Measurements from ENCODE around the gene GRIN2A.

Gene GRIN2A

GRCh38 chr16:10110552-10110951, 71.7 kb downstream of the GRIN2A start:
- ChIA-PET POLR2A (no interaction called here), CTCF (no interaction called here)
- H3K9me3 ChIP-seq (ENCODE audit: control extremely low read depth in 1 of 5, control insufficient read depth in 4 of 5, insufficient read depth in 2 of 5, low read depth in 1 of 5, low read length in 4 of 5): peaks cover 0 to 1% (median 0%) of the 10 kb centered on the region in 5 experiments
- H3K4me1 ChIP-seq (ENCODE audit: control extremely low read depth in 1 of 4, control insufficient read depth in 4 of 4, insufficient read depth in 4 of 4, low read length in 3 of 4): no peaks in the 10 kb centered on the region
- peaks cover 0 to 2% (median 0%) of the 10 kb centered on the region in 5 experiments for H3K27me3 ChIP-seq (replicated peaks in 2 of 5; ENCODE audit: control insufficient read depth in 4 of 5, insufficient read depth in 5 of 5, low read length in 4 of 5)
- WGBS (ENCODE audit: insufficient coverage): no CpG with 5 or more reads among the region's 4 CpGs
- no peak overlapping the region for H3K27ac ChIP-seq (ENCODE audit: insufficient read depth in 1 of 2, low read depth in 1 of 2, low read length in 2 of 2, poor library complexity in 1 of 2, severe bottlenecking in 2 of 2)
- no peak overlapping the region for H3K4me3 ChIP-seq (ENCODE audit: control insufficient read depth in 1 of 7, extremely low read depth in 1 of 7, insufficient read depth in 4 of 7, low read depth in 2 of 7, low read length in 6 of 7)
- DNase-seq: no peak
- H3K36me3 ChIP-seq (ENCODE audit: control insufficient read depth in 4 of 4, insufficient read depth in 4 of 4, low read length in 3 of 4): no peaks in the 10 kb centered on the region

- no peak overlapping the region for H3K27ac ChIP-seq (ENCODE audit: insufficient read depth in 1 of 2, low read depth in 1 of 2, low read length in 2 of 2, poor library complexity in 1 of 2, severe bottlenecking in 2 of 2)
- CTCF ChIA-PET: no interaction called here
These were observed 75.1 kb downstream of the GRIN2A start for GRCh38 chr16:10107081-10107480.

GRCh38 chr16:10103700-10104099, 78.5 kb downstream of the GRIN2A start:
- no peak overlapping the region for H3K27ac ChIP-seq (ENCODE audit: insufficient read depth in 1 of 2, low read depth in 1 of 2, low read length in 2 of 2, poor library complexity in 1 of 2, severe bottlenecking in 2 of 2)
- peaks cover 0 to 2% (median 0%) of the 10 kb centered on the region in 5 experiments for H3K27me3 ChIP-seq (replicated peaks in 2 of 5; ENCODE audit: control insufficient read depth in 4 of 5, insufficient read depth in 5 of 5, low read length in 4 of 5)
- H3K4me3 ChIP-seq (ENCODE audit: control insufficient read depth in 1 of 7, extremely low read depth in 1 of 7, insufficient read depth in 4 of 7, low read depth in 2 of 7, low read length in 6 of 7): no peak overlapping the region
- no peak for DNase-seq
- ChIA-PET CTCF (no interaction called here), POLR2A (no interaction called here)
- H3K36me3 ChIP-seq (ENCODE audit: control insufficient read depth in 4 of 4, insufficient read depth in 4 of 4, low read length in 3 of 4): no peaks in the 10 kb centered on the region
- WGBS (ENCODE audit: insufficient coverage): no CpG with 5 or more reads among the region's 1 CpG
- H3K9me3 ChIP-seq (ENCODE audit: control extremely low read depth in 1 of 5, control insufficient read depth in 4 of 5, insufficient read depth in 2 of 5, low read depth in 1 of 5, low read length in 4 of 5): peaks cover 0 to 1% (median 0%) of the 10 kb centered on the region in 5 experiments
- H3K4me1 ChIP-seq (ENCODE audit: control extremely low read depth in 1 of 4, control insufficient read depth in 4 of 4, insufficient read depth in 4 of 4, low read length in 3 of 4): no peaks in the 10 kb centered on the region

More at GRCh38 chr16:10107081-10107480, 75.1 kb downstream of the GRIN2A start:
- H3K27me3 ChIP-seq (replicated peaks in 2 of 5; ENCODE audit: control insufficient read depth in 4 of 5, insufficient read depth in 5 of 5, low read length in 4 of 5): peaks cover 0 to 2% (median 0%) of the 10 kb centered on the region in 5 experiments
- H3K4me3 ChIP-seq (ENCODE audit: control insufficient read depth in 1 of 7, extremely low read depth in 1 of 7, insufficient read depth in 4 of 7, low read depth in 2 of 7, low read length in 6 of 7): no peak overlapping the region
- WGBS (ENCODE audit: insufficient coverage): no CpG with 5 or more reads among the region's 1 CpG
- H3K4me1 ChIP-seq (ENCODE audit: control extremely low read depth in 1 of 4, control insufficient read depth in 4 of 4, insufficient read depth in 4 of 4, low read length in 3 of 4): no peaks in the 10 kb centered on the region
- peaks cover 0 to 1% (median 0%) of the 10 kb centered on the region in 5 experiments for H3K9me3 ChIP-seq (ENCODE audit: control extremely low read depth in 1 of 5, control insufficient read depth in 4 of 5, insufficient read depth in 2 of 5, low read depth in 1 of 5, low read length in 4 of 5)
- POLR2A ChIA-PET: no interaction called here
- H3K36me3 ChIP-seq (ENCODE audit: control insufficient read depth in 4 of 4, insufficient read depth in 4 of 4, low read length in 3 of 4): no peaks in the 10 kb centered on the region
- no peak for DNase-seq

- no peaks in the 10 kb centered on the region for H3K4me1 ChIP-seq (ENCODE audit: control extremely low read depth in 1 of 4, control insufficient read depth in 4 of 4, insufficient read depth in 4 of 4, low read length in 3 of 4)
- no peak for DNase-seq
- ChIA-PET POLR2A (no interaction called here), CTCF (no interaction called here)
- peaks cover 0 to 1% (median 0%) of the 10 kb centered on the region in 5 experiments for H3K9me3 ChIP-seq (ENCODE audit: control extremely low read depth in 1 of 5, control insufficient read depth in 4 of 5, insufficient read depth in 2 of 5, low read depth in 1 of 5, low read length in 4 of 5)
- H3K36me3 ChIP-seq (ENCODE audit: control insufficient read depth in 4 of 4, insufficient read depth in 4 of 4, low read length in 3 of 4): no peaks in the 10 kb centered on the region
- peaks cover 0 to 2% (median 0%) of the 10 kb centered on the region in 5 experiments for H3K27me3 ChIP-seq (replicated peaks in 2 of 5; ENCODE audit: control insufficient read depth in 4 of 5, insufficient read depth in 5 of 5, low read length in 4 of 5)
- H3K4me3 ChIP-seq (ENCODE audit: control insufficient read depth in 1 of 7, extremely low read depth in 1 of 7, insufficient read depth in 4 of 7, low read depth in 2 of 7, low read length in 6 of 7): no peak overlapping the region
- H3K27ac ChIP-seq (ENCODE audit: insufficient read depth in 1 of 2, low read depth in 1 of 2, low read length in 2 of 2, poor library complexity in 1 of 2, severe bottlenecking in 2 of 2): no peak overlapping the region
These were observed 79.1 kb downstream of the GRIN2A start for GRCh38 chr16:10103118-10103517.

GRCh38 chr16:10100829-10101228, 81.4 kb downstream of the GRIN2A start:
- ChIA-PET CTCF (no interaction called here), POLR2A (no interaction called here)
- H3K9me3 ChIP-seq (ENCODE audit: control extremely low read depth in 1 of 5, control insufficient read depth in 4 of 5, insufficient read depth in 2 of 5, low read depth in 1 of 5, low read length in 4 of 5): no peaks in the 10 kb centered on the region
- no peaks in the 10 kb centered on the region for H3K4me1 ChIP-seq (ENCODE audit: control extremely low read depth in 1 of 4, control insufficient read depth in 4 of 4, insufficient read depth in 4 of 4, low read length in 3 of 4)
- H3K27me3 ChIP-seq (replicated peaks in 2 of 5; ENCODE audit: control insufficient read depth in 4 of 5, insufficient read depth in 5 of 5, low read length in 4 of 5): no peaks in the 10 kb centered on the region
- no peaks in the 10 kb centered on the region for H3K36me3 ChIP-seq (ENCODE audit: control insufficient read depth in 4 of 4, insufficient read depth in 4 of 4, low read length in 3 of 4)
- DNase-seq: no peak
- WGBS (ENCODE audit: insufficient coverage): 87% methylated on average over 4 of the region's 4 CpGs
- H3K27ac ChIP-seq (ENCODE audit: insufficient read depth in 1 of 2, low read depth in 1 of 2, low read length in 2 of 2, poor library complexity in 1 of 2, severe bottlenecking in 2 of 2): no peak overlapping the region
- no peak overlapping the region for H3K4me3 ChIP-seq (ENCODE audit: control insufficient read depth in 1 of 7, extremely low read depth in 1 of 7, insufficient read depth in 4 of 7, low read depth in 2 of 7, low read length in 6 of 7)

GRCh38 chr16:10098991-10099390, 83.2 kb downstream of the GRIN2A start:
- no peak for DNase-seq
- Histone ChIP-seq H3K4me1 (ENCODE audit: control extremely low read depth in 1 of 4, control insufficient read depth in 4 of 4, insufficient read depth in 4 of 4, low read length in 3 of 4) (no peaks in the 10 kb centered on the region), H3K4me3 (ENCODE audit: control insufficient read depth in 1 of 7, extremely low read depth in 1 of 7, insufficient read depth in 4 of 7, low read depth in 2 of 7, low read length in 6 of 7) (no peak overlapping the region), H3K27ac (ENCODE audit: insufficient read depth in 1 of 2, low read depth in 1 of 2, low read length in 2 of 2, poor library complexity in 1 of 2, severe bottlenecking in 2 of 2) (no peak overlapping the region), H3K36me3 (ENCODE audit: control insufficient read depth in 4 of 4, insufficient read depth in 4 of 4, low read length in 3 of 4) (no peaks in the 10 kb centered on the region), H3K9me3 (ENCODE audit: control extremely low read depth in 1 of 5, control insufficient read depth in 4 of 5, insufficient read depth in 2 of 5, low read depth in 1 of 5, low read length in 4 of 5) (peaks cover 0 to 3% (median 0%) of the 10 kb centered on the region in 5 experiments), H3K27me3 (replicated peaks in 2 of 5; ENCODE audit: control insufficient read depth in 4 of 5, insufficient read depth in 5 of 5, low read length in 4 of 5) (no peaks in the 10 kb centered on the region)
- ChIA-PET CTCF (no interaction called here), POLR2A (no interaction called here)

- Histone ChIP-seq H3K4me1 (ENCODE audit: control extremely low read depth in 1 of 4, control insufficient read depth in 4 of 4, insufficient read depth in 4 of 4, low read length in 3 of 4) (no peaks in the 10 kb centered on the region), H3K27me3 (replicated peaks in 2 of 5; ENCODE audit: control insufficient read depth in 4 of 5, insufficient read depth in 5 of 5, low read length in 4 of 5) (no peaks in the 10 kb centered on the region), H3K4me3 (ENCODE audit: control insufficient read depth in 1 of 7, extremely low read depth in 1 of 7, insufficient read depth in 4 of 7, low read depth in 2 of 7, low read length in 6 of 7) (no peak overlapping the region), H3K27ac (ENCODE audit: insufficient read depth in 1 of 2, low read depth in 1 of 2, low read length in 2 of 2, poor library complexity in 1 of 2, severe bottlenecking in 2 of 2) (no peak overlapping the region), H3K9me3 (ENCODE audit: control extremely low read depth in 1 of 5, control insufficient read depth in 4 of 5, insufficient read depth in 2 of 5, low read depth in 1 of 5, low read length in 4 of 5) (peaks cover 0 to 3% (median 0%) of the 10 kb centered on the region in 5 experiments), H3K36me3 (ENCODE audit: control insufficient read depth in 4 of 4, insufficient read depth in 4 of 4, low read length in 3 of 4) (no peaks in the 10 kb centered on the region)
- ChIA-PET CTCF (no interaction called here), POLR2A (no interaction called here)
- WGBS (ENCODE audit: insufficient coverage): 100% methylated on average over 1 of the region's 2 CpGs
- no peak for DNase-seq
These were observed 85.0 kb downstream of the GRIN2A start for GRCh38 chr16:10097271-10097670.

Measured in common myeloid progenitor, CD34-positive (primary cell).